Panc1 (cell line): Measurements from ENCODE around the gene LNX2.

ENCODE experiments used
- POLR2AphosphoS5 ChIP-seq: IDR thresholded peaks from 2 replicates; pipeline ENCODE4 v1.6.1; 2012; ENCODE audit warnings: mild to moderate bottlenecking, low read depth, low read length, moderate library complexity
- REST ChIP-seq, 2 experiments: IDR thresholded peaks; 2 replicates each; pipeline ENCODE4 v1.6.1; 2011 to 2012; ENCODE audit warnings: low read depth in 2 of 2, control low read depth in 1 of 2, low read length in 1 of 2, mild to moderate bottlenecking in 1 of 2, moderate library complexity in 1 of 2; ENCODE audit not compliant: insufficient read depth in 1 of 2
- SIN3A ChIP-seq: IDR thresholded peaks from 2 replicates; pipeline ENCODE4 v1.6.1; 2012; ENCODE audit warnings: low read depth, mild to moderate bottlenecking, low read length, moderate library complexity, borderline replicate concordance; ENCODE audit not compliant: insufficient read depth
- TF ChIP-seq, protein P1 (sequence below): fragments of 450-650 bp; IDR thresholded peaks from 2 replicates; pipeline ENCODE4 v1.5.1; 2017; ENCODE audit warnings: mild to moderate bottlenecking

DNA sequence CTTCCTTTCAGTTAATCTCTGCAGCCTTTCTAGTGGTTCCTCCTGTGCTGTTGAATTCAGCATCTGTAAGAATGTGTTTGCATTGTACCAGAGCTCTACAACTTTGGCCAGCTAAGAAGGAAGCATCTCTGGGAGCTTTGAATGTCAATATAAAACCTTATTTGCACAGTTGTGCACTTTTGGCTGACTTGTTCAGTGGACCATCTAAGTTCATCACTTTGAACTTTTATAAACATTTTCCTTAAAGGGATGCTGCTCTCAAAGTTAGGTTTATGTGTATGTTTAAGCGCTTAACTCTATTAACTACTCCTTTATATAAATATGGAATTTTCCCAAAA lies 16.9 kb upstream of the LNX2 start:
- TF ChIP-seq POLR2AphosphoS5 (no peak), SIN3A (no peak), REST (IDR thresholded peaks at IDR 0.05; ENCODE audit: insufficient read depth in 1 of 2, low read depth in 2 of 2, low read length in 1 of 2) (no peak)
- TF ChIP-seq, protein P1, sequence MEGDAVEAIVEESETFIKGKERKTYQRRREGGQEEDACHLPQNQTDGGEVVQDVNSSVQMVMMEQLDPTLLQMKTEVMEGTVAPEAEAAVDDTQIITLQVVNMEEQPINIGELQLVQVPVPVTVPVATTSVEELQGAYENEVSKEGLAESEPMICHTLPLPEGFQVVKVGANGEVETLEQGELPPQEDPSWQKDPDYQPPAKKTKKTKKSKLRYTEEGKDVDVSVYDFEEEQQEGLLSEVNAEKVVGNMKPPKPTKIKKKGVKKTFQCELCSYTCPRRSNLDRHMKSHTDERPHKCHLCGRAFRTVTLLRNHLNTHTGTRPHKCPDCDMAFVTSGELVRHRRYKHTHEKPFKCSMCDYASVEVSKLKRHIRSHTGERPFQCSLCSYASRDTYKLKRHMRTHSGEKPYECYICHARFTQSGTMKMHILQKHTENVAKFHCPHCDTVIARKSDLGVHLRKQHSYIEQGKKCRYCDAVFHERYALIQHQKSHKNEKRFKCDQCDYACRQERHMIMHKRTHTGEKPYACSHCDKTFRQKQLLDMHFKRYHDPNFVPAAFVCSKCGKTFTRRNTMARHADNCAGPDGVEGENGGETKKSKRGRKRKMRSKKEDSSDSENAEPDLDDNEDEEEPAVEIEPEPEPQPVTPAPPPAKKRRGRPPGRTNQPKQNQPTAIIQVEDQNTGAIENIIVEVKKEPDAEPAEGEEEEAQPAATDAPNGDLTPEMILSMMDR = no peak
